Measurements from ENCODE around the gene MARK2.

GRCh38 chr11:63874511-63874910 is 35.6 kb downstream of the MARK2 start:
- no peak for TF ChIP-seq CTCF (IDR thresholded peaks at IDR 0.05)
- TF ChIP-seq POLR2A (IDR thresholded peaks at IDR 0.05) = no peak
- TF ChIP-seq POLR2AphosphoS5 (IDR thresholded peaks at IDR 0.05) = no peak
- TF ChIP-seq EP300 (IDR thresholded peaks at IDR 0.05) = no peak
